ENCODE results near the gene DROSHA.

Gene DROSHA, protein sequence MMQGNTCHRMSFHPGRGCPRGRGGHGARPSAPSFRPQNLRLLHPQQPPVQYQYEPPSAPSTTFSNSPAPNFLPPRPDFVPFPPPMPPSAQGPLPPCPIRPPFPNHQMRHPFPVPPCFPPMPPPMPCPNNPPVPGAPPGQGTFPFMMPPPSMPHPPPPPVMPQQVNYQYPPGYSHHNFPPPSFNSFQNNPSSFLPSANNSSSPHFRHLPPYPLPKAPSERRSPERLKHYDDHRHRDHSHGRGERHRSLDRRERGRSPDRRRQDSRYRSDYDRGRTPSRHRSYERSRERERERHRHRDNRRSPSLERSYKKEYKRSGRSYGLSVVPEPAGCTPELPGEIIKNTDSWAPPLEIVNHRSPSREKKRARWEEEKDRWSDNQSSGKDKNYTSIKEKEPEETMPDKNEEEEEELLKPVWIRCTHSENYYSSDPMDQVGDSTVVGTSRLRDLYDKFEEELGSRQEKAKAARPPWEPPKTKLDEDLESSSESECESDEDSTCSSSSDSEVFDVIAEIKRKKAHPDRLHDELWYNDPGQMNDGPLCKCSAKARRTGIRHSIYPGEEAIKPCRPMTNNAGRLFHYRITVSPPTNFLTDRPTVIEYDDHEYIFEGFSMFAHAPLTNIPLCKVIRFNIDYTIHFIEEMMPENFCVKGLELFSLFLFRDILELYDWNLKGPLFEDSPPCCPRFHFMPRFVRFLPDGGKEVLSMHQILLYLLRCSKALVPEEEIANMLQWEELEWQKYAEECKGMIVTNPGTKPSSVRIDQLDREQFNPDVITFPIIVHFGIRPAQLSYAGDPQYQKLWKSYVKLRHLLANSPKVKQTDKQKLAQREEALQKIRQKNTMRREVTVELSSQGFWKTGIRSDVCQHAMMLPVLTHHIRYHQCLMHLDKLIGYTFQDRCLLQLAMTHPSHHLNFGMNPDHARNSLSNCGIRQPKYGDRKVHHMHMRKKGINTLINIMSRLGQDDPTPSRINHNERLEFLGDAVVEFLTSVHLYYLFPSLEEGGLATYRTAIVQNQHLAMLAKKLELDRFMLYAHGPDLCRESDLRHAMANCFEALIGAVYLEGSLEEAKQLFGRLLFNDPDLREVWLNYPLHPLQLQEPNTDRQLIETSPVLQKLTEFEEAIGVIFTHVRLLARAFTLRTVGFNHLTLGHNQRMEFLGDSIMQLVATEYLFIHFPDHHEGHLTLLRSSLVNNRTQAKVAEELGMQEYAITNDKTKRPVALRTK (N-terminal part only)

DNA sequence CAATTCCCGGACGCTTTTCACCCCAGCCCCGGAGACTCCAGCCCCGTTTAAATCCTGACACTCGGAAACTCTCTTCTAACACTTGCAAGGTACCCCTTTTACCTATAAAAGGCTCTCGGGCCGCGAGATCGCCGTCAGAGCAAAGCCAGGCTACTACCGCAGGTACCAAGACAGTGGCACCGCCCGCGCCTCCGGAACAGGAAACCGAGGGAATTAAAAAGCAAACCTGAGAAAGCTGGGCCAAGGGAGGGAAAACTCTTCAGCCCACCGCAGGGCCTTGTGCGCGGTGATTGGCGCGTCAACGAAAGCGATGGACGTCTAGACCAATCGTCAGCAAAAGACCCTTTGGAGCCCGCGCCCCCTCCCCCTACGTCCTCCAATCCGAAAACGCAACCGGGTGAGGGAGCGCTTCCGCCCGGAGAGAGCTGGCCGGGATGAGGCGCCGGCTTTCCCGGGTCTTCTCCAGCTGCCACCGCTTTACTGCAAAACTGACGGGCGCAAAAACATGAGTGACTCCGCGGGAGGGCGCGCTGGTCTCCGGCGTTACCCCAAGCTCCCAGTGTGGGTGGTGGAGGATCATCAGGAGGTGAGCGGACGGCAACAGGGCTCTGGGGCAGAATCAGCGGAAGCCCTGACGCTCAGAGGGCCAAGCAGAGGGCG is at the start of gene DROSHA, which contains the start of gene C5orf22:
Gene DROSHA (minus strand): TSS at position 206 of the 660 bp plus-strand sequence. CDS start 3,034 bp downstream, outside the sequence.
Gene C5orf22 (plus strand): TSS at position 414 of the 660 bp plus-strand sequence. CDS start 92 bp downstream, at position 506.
- TF ChIP-seq, protein P1, sequence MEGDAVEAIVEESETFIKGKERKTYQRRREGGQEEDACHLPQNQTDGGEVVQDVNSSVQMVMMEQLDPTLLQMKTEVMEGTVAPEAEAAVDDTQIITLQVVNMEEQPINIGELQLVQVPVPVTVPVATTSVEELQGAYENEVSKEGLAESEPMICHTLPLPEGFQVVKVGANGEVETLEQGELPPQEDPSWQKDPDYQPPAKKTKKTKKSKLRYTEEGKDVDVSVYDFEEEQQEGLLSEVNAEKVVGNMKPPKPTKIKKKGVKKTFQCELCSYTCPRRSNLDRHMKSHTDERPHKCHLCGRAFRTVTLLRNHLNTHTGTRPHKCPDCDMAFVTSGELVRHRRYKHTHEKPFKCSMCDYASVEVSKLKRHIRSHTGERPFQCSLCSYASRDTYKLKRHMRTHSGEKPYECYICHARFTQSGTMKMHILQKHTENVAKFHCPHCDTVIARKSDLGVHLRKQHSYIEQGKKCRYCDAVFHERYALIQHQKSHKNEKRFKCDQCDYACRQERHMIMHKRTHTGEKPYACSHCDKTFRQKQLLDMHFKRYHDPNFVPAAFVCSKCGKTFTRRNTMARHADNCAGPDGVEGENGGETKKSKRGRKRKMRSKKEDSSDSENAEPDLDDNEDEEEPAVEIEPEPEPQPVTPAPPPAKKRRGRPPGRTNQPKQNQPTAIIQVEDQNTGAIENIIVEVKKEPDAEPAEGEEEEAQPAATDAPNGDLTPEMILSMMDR (conservative IDR thresholded peaks at IDR 0.05; ENCODE audit: low read depth, low read length) = peak; percentile 20
- H3K4me3 ChIP-seq (ENCODE audit: low read length) = peak within 1 kb of the TSS; percentile 71
- peak; percentile 91 for DNase-seq (ENCODE audit: low read depth)

DNA sequence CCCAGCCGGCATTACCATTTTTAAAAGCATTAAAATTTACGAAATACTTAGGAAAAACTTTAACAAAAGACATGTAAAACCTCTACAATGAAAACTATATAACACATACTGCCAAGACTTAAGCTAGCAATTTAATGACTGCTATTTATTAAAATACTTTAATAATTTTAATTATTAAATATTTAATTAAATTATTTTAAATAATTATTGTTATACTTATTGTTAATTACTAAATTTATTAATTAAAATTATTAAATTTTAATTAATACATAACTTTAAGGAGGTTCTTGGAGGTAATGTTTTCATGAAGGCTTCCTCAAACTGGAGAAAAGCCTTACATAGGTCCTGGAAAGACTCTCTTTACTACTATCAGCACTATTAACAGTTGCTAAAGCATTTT is 47.7 kb upstream of the DROSHA start:
- no peak for DNase-seq (ENCODE audit: low read depth)
- H3K4me3 ChIP-seq (ENCODE audit: low read length) = no peak overlapping the region
- TF ChIP-seq, protein P1 (conservative IDR thresholded peaks at IDR 0.05; ENCODE audit: low read depth, low read length) = no peak

GRCh38 chr5:31577438-31577837 is 45.5 kb upstream of the DROSHA start:
- no peak overlapping the region for H3K4me3 ChIP-seq (ENCODE audit: low read length)
- TF ChIP-seq, protein P1 (conservative IDR thresholded peaks at IDR 0.05; ENCODE audit: low read depth, low read length) = no peak
- DNase-seq (ENCODE audit: low read depth) = no peak

DNA sequence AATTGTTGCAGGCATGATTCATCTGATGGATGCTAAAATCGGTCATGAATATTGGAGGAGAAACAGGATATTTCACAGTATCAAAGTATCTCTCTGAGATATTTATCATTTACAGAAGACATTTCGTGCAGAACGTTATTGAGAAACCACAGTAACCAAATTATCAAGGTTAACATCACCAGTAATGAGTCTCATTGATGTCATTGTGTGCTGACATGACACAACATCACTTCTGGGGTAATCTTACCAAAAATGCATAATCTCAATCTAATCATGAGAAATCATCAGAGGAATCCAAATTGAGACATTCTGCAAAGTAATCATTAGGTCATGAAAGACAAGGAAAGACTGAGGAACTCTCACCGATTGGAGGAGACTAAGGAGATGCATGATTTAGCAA is 42.9 kb upstream of the DROSHA start:
- DNase-seq (ENCODE audit: low read depth) = no peak
- H3K4me3 ChIP-seq (ENCODE audit: low read length) = no peak overlapping the region
- TF ChIP-seq, protein P1 (conservative IDR thresholded peaks at IDR 0.05; ENCODE audit: low read depth, low read length) = no peak

DNA sequence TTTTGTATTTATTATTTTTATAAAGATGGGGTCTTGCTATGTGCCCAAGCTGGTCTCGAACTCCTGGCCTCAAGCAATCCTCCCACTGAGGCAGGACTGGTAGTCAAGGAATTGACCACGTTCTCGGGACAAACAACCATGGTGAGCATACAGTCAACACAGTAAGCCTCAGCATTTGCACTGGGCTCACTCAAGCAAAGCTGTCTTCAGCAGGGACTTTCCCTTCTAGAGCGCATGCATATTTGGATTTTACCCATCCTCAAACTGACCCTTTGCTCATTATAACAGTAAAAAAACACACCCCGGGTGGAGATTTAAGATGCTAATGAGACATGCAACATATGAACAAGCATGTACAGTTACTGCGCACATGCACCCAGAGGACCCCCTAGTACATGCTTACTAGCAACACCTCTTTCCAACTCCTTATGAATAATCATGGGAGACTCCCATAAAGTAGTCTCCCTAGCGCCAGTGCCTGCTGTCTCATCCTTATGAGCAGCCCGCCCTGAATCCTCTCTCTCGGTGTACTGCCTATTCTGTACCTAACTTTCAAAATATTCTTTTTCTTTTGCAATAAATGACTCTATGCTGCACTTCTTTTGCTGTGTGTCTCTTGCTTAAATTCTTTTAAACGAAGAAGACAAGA is 41.7 kb upstream of the DROSHA start:
- H3K4me3 ChIP-seq (ENCODE audit: low read length) = no peak overlapping the region
- TF ChIP-seq, protein P1 (conservative IDR thresholded peaks at IDR 0.05; ENCODE audit: low read depth, low read length) = no peak
- DNase-seq (ENCODE audit: low read depth) = no peak

GRCh38 chr5:31569068-31569467 is 37.2 kb upstream of the DROSHA start:
- H3K4me3 ChIP-seq (ENCODE audit: low read length) = no peak overlapping the region
- TF ChIP-seq, protein P1 (conservative IDR thresholded peaks at IDR 0.05; ENCODE audit: low read depth, low read length) = no peak
- DNase-seq (ENCODE audit: low read depth) = no peak

Data from retinal pigment epithelial cell (primary cell).